Measurements from ENCODE around the gene PARP4.
"Not testable (repeated sequence)": the region's sequence is repeated elsewhere in the genome, so short reads cannot be mapped to it uniquely, and the experiment has no call there.

PARP4 gene

GRCh38 chr13:24444851-24445250, 67.7 kb downstream of the PARP4 start:
- DNase-seq: not testable (repeated sequence)

- DNase-seq: no peak
These were observed 69.2 kb downstream of the PARP4 start for GRCh38 chr13:24443366-24443765.

- DNase-seq: not testable (repeated sequence)
These were observed 86.5 kb downstream of the PARP4 start for GRCh38 chr13:24426045-24426444.

GRCh38 chr13:24419668-24420067, 92.9 kb downstream of the PARP4 start:
- DNase-seq: not testable (repeated sequence)

GRCh38 chr13:24407844-24408243, 104.7 kb downstream of the PARP4 start:
- no peak for DNase-seq

- DNase-seq: no peak
These were observed 106.1 kb downstream of the PARP4 start for GRCh38 chr13:24406524-24406923.

- DNase-seq: no peak
These were observed 115.8 kb downstream of the PARP4 start for GRCh38 chr13:24396821-24397220.

GRCh38 chr13:24392972-24393371, 119.6 kb downstream of the PARP4 start:
- no peak for DNase-seq

GRCh38 chr13:24391771-24392683, 120.6 kb downstream of the PARP4 start:
- DNase-seq: not testable (repeated sequence)

- DNase-seq: not testable (repeated sequence)
These were observed 121.8 kb downstream of the PARP4 start for GRCh38 chr13:24390795-24391194.

- no peak for DNase-seq
These were observed 123.1 kb downstream of the PARP4 start for GRCh38 chr13:24389506-24389905.

GRCh38 chr13:24388743-24389142, 123.8 kb downstream of the PARP4 start:
- DNase-seq: not testable (repeated sequence)

GRCh38 chr13:24386816-24387708, 125.5 kb downstream of the PARP4 start:
- no peak for DNase-seq

- DNase-seq: no peak
These were observed 126.7 kb downstream of the PARP4 start for GRCh38 chr13:24385902-24386301.

- DNase-seq: not testable (repeated sequence)
These were observed 127.6 kb downstream of the PARP4 start for GRCh38 chr13:24384946-24385345.

GRCh38 chr13:24384091-24384490, 128.5 kb downstream of the PARP4 start:
- not testable (repeated sequence) for DNase-seq

GRCh38 chr13:24381541-24382265, 130.9 kb downstream of the PARP4 start:
- no peak for DNase-seq

GRCh38 chr13:24380881-24381280, 131.7 kb downstream of the PARP4 start:
- DNase-seq: not testable (repeated sequence)

GRCh38 chr13:24380227-24380626, 132.4 kb downstream of the PARP4 start:
- not testable (repeated sequence) for DNase-seq

GRCh38 chr13:24371273-24371672, 141.3 kb downstream of the PARP4 start:
- not testable (repeated sequence) for DNase-seq

Data from NCI-H2081 treated with DMSO at 0.1 percent for 48 hours (cell line).